Measurements from ENCODE around the gene RYR1. TPM values are rescaled to one million over a fixed set of nuclear protein-coding genes. Genes with fewer than 3 reads are reported as not detected.

The RYR1 gene
- total and polyA plus RNA-seq, 2 of the 13 experiments (the other 11 are each of a cell fraction or from before 2014, with no cell fraction given), result 0.03 TPM; not detected in 1

GRCh38 chr19:38617764-38618589 lies 184.5 kb downstream of the RYR1 start, which contains the start of gene MAP4K1:
Gene MAP4K1 (minus strand): TSS chr19:38617953. CDS start chr19:38617895, 58 bp downstream.
- Histone ChIP-seq H4K20me1 (ENCODE audit: insufficient read depth, low read length) (no peaks in the 10 kb centered on the region), H3K9ac (ENCODE audit: insufficient read depth, low read depth, low read length) (peak within 1 kb of the TSS; percentile 90), H3K4me1 (ENCODE audit: insufficient read depth, low read length) (peaks cover 40% of the 10 kb centered on the region), H3K4me3 (replicated peaks in 1 of 3; ENCODE audit: insufficient read depth in 1 of 3, low read depth in 2 of 3, low read length in 3 of 3) (peak within 1 kb of the TSS; percentile 43 to 92 (median 68); a peak in 5 of 6 replicates), H3K36me3 (replicated peaks in 1 of 2; ENCODE audit: control insufficient read depth in 1 of 2, insufficient read depth in 2 of 2, low read length in 2 of 2) (peaks cover 4 to 12% of the 10 kb centered on the region in 2 experiments; a peak in 4 of 5 replicates), H3K4me2 (ENCODE audit: low read depth, low read length) (peak within 1 kb of the TSS; percentile 79), H2AFZ (ENCODE audit: low read length) (no peak within 1 kb of the TSS), H3K27ac (ENCODE audit: extremely low read length, insufficient read depth, low read length) (peak within 1 kb of the TSS; percentile 57), H3K79me2 (ENCODE audit: insufficient read depth, low read length) (peaks cover 15% of the 10 kb centered on the region), H3K9me3 (ENCODE audit: low read length) (no peaks in the 10 kb centered on the region), H3K27me3 (ENCODE audit: control insufficient read depth in 1 of 2, insufficient read depth in 2 of 2, low read length in 2 of 2) (no peaks in the 10 kb centered on the region; a peak in 2 of 5 replicates)
- ChIA-PET POLR2A (interaction anchor here (0.9 to 2.6 kb wide), 22 partner anchors 8 to 773 kb away, joined by 3 to 21 read pairs (median 6); partner anchors contain the start of genes ACTN4, ECH1, FAM98C and MED29), CTCF (ENCODE audit: low intra/inter-chr PET ratio, low total read pairs) (no interaction called here)
- DNase-seq (ENCODE audit: low spot score) (no peak), FAIRE-seq (no peak), ATAC-seq (peak; percentile 15; the same call in 2 of the 3 replicates)
- 87% methylated on average over 14 of the region's 28 CpGs for WGBS (ENCODE audit: low lambda C conversion rate)
- in situ Hi-C loops (cut with HindIII; ENCODE audit: extremely low pct_ligation_motif_present, low pct_unique_long_range_greater_than_20kb) (no loop called here), intact Hi-C loops (cut with micrococcal nuclease; ENCODE audit: unreplicated experiment) (no loop called here)
- BruUV-seq (replicated peaks), result no TSS peak
- 0 out of 2 replicates have a peak, but pooled peaks have one; percentile 12 for TF ChIP-seq ZBTB33 (CRISPR knock-in tag; IDR thresholded peaks at IDR 0.05)
- TF ChIP-seq ZHX2 (IDR thresholded peaks at IDR 0.05; ENCODE audit: low read depth), result peak; percentile 3; the same call in 1 of the 2 replicates
- TF ChIP-seq ZHX2 (CRISPR knock-in tag; IDR thresholded peaks at IDR 0.05; ENCODE audit: borderline replicate concordance), result no peak
- TF ChIP-seq NONO (IDR thresholded peaks at IDR 0.05), result no peak
- 0 out of 2 replicates have a peak, but pooled peaks have one; percentile 1 for TF ChIP-seq NONO (CRISPR knock-in tag; conservative IDR thresholded peaks at IDR 0.05)
- 0 out of 2 replicates have a peak, but pooled peaks have one; percentile 85 for TF ChIP-seq ZNF235 (CRISPR knock-in tag; IDR thresholded peaks at IDR 0.05; ENCODE audit: borderline replicate concordance)
- 0 out of 2 replicates have a peak, but pooled peaks have one; percentile 15 for TF ChIP-seq ZNF567 (CRISPR knock-in tag; IDR thresholded peaks at IDR 0.05; ENCODE audit: borderline replicate concordance)
- peak; percentile 62; the same call in 1 of the 2 replicates for TF ChIP-seq ZNF776 (CRISPR knock-in tag; IDR thresholded peaks at IDR 0.05)
- no peak for TF ChIP-seq SIX1 (CRISPR knock-in tag; IDR thresholded peaks at IDR 0.05; ENCODE audit: borderline replicate concordance)
- TF ChIP-seq PAWR (CRISPR knock-in tag; IDR thresholded peaks at IDR 0.05; ENCODE audit: borderline replicate concordance), result no peak
- no peak for TF ChIP-seq ZNF570 (CRISPR knock-in tag; IDR thresholded peaks at IDR 0.05; ENCODE audit: borderline replicate concordance)
- no peak for TF ChIP-seq SOX6 (IDR thresholded peaks at IDR 0.05)
- TF ChIP-seq SOX6 (CRISPR knock-in tag; IDR thresholded peaks at IDR 0.05), result peak; percentile 1
- TF ChIP-seq ZC3H4 (CRISPR knock-in tag; IDR thresholded peaks at IDR 0.05; ENCODE audit: borderline replicate concordance), result 0 out of 2 replicates have a peak, but pooled peaks have one; percentile 25
- TF ChIP-seq ZBTB38 (CRISPR knock-in tag; IDR thresholded peaks at IDR 0.05), result peak; percentile 69
